ENCODE results near the gene SPATA18. TPM values are rescaled to one million over a fixed set of nuclear protein-coding genes. Genes with fewer than 3 reads are reported as not detected.

SPATA18 gene
- total RNA-seq, 1 donor from 2014 or later, result 5.4 TPM

DNA sequence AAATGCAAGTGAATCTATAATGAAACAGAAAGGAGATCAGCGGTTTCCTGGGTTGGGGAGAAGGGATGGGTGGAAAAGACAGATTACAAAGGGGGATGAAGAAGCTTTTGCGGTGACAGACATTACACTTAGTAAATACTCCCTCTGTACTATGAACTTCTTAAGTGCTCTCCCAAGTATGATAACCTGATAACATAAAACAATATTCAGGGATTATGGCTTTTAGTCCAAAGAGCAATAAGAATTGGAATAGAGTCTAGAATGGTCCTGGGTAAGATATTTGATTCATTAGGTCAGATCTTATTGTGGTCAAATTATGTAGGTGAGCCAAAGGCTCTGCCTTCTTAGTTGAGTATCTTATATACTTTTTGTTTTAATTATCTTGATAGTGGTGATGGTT is 40.1 kb upstream of the SPATA18 start:
- Mint-ChIP-seq H3K27ac (ENCODE audit: unreplicated experiment) (no peak overlapping the region), H3K4me3 (no peak overlapping the region), H3K36me3 (ENCODE audit: low read depth) (peaks cover 4% of the 10 kb centered on the region), H3K4me1 (no peaks in the 10 kb centered on the region), H3K9me3 (peaks cover 7% of the 10 kb centered on the region), H3K27me3 (ENCODE audit: low read depth) (no peaks in the 10 kb centered on the region)
- TF ChIP-seq, protein P1, sequence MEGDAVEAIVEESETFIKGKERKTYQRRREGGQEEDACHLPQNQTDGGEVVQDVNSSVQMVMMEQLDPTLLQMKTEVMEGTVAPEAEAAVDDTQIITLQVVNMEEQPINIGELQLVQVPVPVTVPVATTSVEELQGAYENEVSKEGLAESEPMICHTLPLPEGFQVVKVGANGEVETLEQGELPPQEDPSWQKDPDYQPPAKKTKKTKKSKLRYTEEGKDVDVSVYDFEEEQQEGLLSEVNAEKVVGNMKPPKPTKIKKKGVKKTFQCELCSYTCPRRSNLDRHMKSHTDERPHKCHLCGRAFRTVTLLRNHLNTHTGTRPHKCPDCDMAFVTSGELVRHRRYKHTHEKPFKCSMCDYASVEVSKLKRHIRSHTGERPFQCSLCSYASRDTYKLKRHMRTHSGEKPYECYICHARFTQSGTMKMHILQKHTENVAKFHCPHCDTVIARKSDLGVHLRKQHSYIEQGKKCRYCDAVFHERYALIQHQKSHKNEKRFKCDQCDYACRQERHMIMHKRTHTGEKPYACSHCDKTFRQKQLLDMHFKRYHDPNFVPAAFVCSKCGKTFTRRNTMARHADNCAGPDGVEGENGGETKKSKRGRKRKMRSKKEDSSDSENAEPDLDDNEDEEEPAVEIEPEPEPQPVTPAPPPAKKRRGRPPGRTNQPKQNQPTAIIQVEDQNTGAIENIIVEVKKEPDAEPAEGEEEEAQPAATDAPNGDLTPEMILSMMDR (conservative IDR thresholded peaks at IDR 0.05), result no peak
- no peak for DNase-seq (ENCODE audit: low read depth, low spot score)

DNA sequence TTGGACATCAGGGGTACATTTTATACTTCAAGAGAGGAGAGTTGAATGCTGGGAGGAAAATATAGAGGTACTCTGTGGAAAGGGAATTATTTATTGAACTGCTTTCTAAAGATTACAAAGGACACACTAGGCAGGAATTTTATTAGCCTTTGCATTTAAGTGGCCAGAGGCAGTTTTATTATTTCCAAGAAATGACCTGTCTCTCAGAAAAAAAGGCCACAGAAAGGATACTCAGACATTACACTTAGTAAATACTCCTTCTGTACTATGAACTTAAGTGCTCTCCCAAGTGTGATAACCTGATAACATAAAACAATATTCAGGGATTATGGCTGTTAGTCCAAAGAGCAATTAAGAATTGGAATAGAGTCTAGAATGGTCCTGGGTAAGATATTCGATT is 38.5 kb upstream of the SPATA18 start:
- Mint-ChIP-seq H3K27ac (ENCODE audit: unreplicated experiment) (peak overlapping the region; percentile 36), H3K4me1 (no peaks in the 10 kb centered on the region), H3K9me3 (peaks cover 7% of the 10 kb centered on the region), H3K36me3 (ENCODE audit: low read depth) (peaks cover 4% of the 10 kb centered on the region), H3K4me3 (no peak overlapping the region), H3K27me3 (ENCODE audit: low read depth) (no peaks in the 10 kb centered on the region)
- TF ChIP-seq, protein P1 (conservative IDR thresholded peaks at IDR 0.05), result no peak
- DNase-seq (ENCODE audit: low read depth, low spot score), result no peak

DNA sequence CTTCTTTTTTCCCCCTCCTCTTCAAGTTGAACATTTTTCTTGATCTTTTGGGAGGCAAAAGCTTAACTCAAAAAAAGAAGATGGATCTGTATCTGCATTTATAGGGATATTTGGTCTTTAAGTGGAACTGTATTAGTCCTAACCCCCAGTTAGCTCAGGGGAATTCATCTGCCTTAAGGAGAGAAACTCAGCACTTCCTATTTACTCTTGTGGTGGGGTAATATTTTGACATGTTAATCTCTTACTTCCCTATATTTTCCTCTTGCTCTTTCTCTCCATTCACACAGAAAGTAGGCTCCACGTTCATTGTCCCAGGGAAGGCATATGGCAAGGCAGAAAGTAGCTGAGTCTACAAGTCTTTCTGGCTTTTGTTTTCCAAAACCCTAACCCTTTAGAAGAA is 36.2 kb upstream of the SPATA18 start:
- H3K4me3 Mint-ChIP-seq, result no peak overlapping the region
- H3K27me3 Mint-ChIP-seq (ENCODE audit: low read depth), result no peaks in the 10 kb centered on the region
- H3K27ac Mint-ChIP-seq (ENCODE audit: unreplicated experiment), result no peak overlapping the region
- TF ChIP-seq, protein P1 (conservative IDR thresholded peaks at IDR 0.05), result no peak
- peaks cover 8% of the 10 kb centered on the region for H3K36me3 Mint-ChIP-seq (ENCODE audit: low read depth)
- no peaks in the 10 kb centered on the region for H3K4me1 Mint-ChIP-seq
- H3K9me3 Mint-ChIP-seq, result peaks cover 3% of the 10 kb centered on the region
- no peak for DNase-seq (ENCODE audit: low read depth, low spot score)

DNA sequence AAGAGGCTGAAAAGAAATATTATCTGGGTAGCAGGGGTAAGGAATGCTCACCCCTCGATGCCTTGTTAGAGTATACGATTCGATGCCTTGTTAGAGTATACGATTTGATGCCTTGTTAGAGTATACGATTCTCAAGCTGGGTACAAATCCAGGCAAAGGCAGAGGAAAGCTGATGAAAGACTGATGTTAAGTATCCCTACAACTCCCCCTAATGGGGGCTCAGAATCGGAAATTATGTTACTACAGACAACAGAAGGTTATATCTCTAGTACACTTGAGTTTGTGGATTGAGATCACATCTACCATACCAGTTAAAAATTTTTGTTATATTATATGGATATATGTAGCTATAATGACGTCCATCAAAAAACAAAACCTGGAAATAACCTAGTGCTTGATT is 35.7 kb upstream of the SPATA18 start:
- no peak overlapping the region for H3K27ac Mint-ChIP-seq (ENCODE audit: unreplicated experiment)

DNA sequence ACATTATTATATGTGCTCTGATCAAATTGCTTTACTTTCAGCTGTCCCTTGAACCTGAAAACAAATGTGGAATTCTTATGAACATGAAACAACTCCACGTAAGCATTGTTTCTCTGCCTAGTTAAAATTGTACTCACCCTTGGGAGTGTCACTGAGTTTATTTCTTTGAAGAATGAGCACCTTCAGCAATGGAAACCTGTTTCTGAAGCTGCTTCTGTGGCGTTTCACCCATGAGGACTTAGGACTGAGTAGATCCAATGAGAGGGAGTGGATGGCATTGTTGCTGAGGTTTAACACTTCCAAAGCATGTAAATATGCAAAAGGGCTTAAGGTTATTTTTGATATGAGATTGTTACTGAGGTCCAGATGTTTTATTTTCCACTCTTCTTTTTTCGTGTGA is 34.1 kb upstream of the SPATA18 start:
- no peaks in the 10 kb centered on the region for H3K27me3 Mint-ChIP-seq (ENCODE audit: low read depth)
- no peak for DNase-seq (ENCODE audit: low read depth, low spot score)
- TF ChIP-seq, protein P1 (conservative IDR thresholded peaks at IDR 0.05), result no peak
- H3K4me1 Mint-ChIP-seq, result no peaks in the 10 kb centered on the region
- no peak overlapping the region for H3K27ac Mint-ChIP-seq (ENCODE audit: unreplicated experiment)
- H3K9me3 Mint-ChIP-seq, result no peaks in the 10 kb centered on the region
- H3K36me3 Mint-ChIP-seq (ENCODE audit: low read depth), result peaks cover 8% of the 10 kb centered on the region
- no peak overlapping the region for H3K4me3 Mint-ChIP-seq

More for the DNA sequence above, 35.7 kb upstream of the SPATA18 start:
- TF ChIP-seq, protein P1 (conservative IDR thresholded peaks at IDR 0.05), result no peak
- peaks cover 8% of the 10 kb centered on the region for H3K36me3 Mint-ChIP-seq (ENCODE audit: low read depth)
- DNase-seq (ENCODE audit: low read depth, low spot score), result no peak
- no peaks in the 10 kb centered on the region for H3K4me1 Mint-ChIP-seq
- no peaks in the 10 kb centered on the region for H3K27me3 Mint-ChIP-seq (ENCODE audit: low read depth)
- peaks cover 2% of the 10 kb centered on the region for H3K9me3 Mint-ChIP-seq
- H3K4me3 Mint-ChIP-seq, result no peak overlapping the region

DNA sequence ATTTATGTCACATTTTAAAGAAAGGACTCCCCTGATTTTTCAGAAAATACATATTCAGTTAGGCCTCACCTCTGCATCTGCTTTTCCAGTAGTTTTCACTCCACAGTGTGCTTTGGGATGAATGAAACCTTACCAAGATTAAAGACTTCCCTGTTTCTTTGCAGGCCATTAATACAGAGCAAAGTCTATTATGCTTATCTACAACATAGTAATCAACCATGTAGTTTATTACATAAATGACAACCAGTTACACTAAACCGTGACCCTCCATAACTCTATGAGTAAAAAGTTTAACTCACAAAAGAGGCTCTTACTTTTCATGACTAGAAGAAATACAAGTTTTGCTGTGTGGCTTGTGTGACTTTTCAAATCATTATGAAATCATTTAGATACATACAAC is 33.3 kb upstream of the SPATA18 start:
- peaks cover 8% of the 10 kb centered on the region for H3K36me3 Mint-ChIP-seq (ENCODE audit: low read depth)
- no peaks in the 10 kb centered on the region for H3K4me1 Mint-ChIP-seq
- H3K9me3 Mint-ChIP-seq, result no peaks in the 10 kb centered on the region
- no peak for DNase-seq (ENCODE audit: low read depth, low spot score)
- TF ChIP-seq, protein P1 (conservative IDR thresholded peaks at IDR 0.05), result no peak
- no peaks in the 10 kb centered on the region for H3K27me3 Mint-ChIP-seq (ENCODE audit: low read depth)
- H3K27ac Mint-ChIP-seq (ENCODE audit: unreplicated experiment), result no peak overlapping the region
- no peak overlapping the region for H3K4me3 Mint-ChIP-seq
